ENCODE measurements around the gene CHRNE. TPM values are rescaled to one million over a fixed set of nuclear protein-coding genes. Genes with fewer than 3 reads are reported as not detected.
"Not testable (repeated sequence)": the region's sequence is repeated elsewhere in the genome, so short reads cannot be mapped to it uniquely, and the experiment has no call there.

CHRNE gene
- total and polyA plus RNA-seq, 12 donors = 0.30 to 7.2 (median 0.56) TPM; not detected in 2

GRCh38 chr17:4872786-4873185, 30.1 kb downstream of the CHRNE start:
- WGBS, 4 donors = 7 to 12% (median 10%) methylated on average over 8 of the region's 8 CpGs
- DNase-seq = peak in 6 of 7 donors; percentile 51 to 73 (median 66)
- Histone ChIP-seq H3K27ac (peak overlapping the region in 2 of 5 donors; percentile 19 to 45), H3K4me3 (no peak overlapping the region), H3K4me1 (replicated peaks in 1 of 2) (peaks cover 8 to 14% of the 10 kb centered on the region in 2 donors), H3K27me3 (no peaks in the 10 kb centered on the region), H3K36me3 (replicated peaks in 1 of 2) (no peaks in the 10 kb centered on the region), H3K9me3 (replicated peaks in 1 of 3) (no peaks in the 10 kb centered on the region)
- intact Hi-C loops (cut with DNase I) = no loop called here
- no peak for TF ChIP-seq CTCF (IDR thresholded peaks at IDR 0.05)
- no peak for TF ChIP-seq POLR2A (IDR thresholded peaks at IDR 0.05)

- TF ChIP-seq POLR2A (IDR thresholded peaks at IDR 0.05) = no peak
- no peak for TF ChIP-seq CTCF (IDR thresholded peaks at IDR 0.05)
- WGBS, 4 donors = 59 to 78% (median 69%) methylated on average over 2 of the region's 2 CpGs
- intact Hi-C loops (cut with DNase I) = no loop called here
Observed at GRCh38 chr17:4870855-4871254, 32.0 kb downstream of the CHRNE start.

GRCh38 chr17:4869058-4869998, 33.6 kb downstream of the CHRNE start:
- WGBS, 4 donors = 90 to 94% (median 92%) methylated on average over 22 of the region's 22 CpGs
- H3K27ac ChIP-seq; H3K36me3 ChIP-seq (replicated peaks in 1 of 2); DNase-seq; H3K4me3 ChIP-seq; H3K27me3 ChIP-seq; H3K9me3 ChIP-seq (replicated peaks in 1 of 3); intact Hi-C loops (cut with DNase I): not testable (repeated sequence)
- H3K4me1 ChIP-seq (replicated peaks in 1 of 2) = peaks cover 8 to 14% of the 10 kb centered on the region in 2 donors

More at GRCh38 chr17:4870855-4871254, 32.0 kb downstream of the CHRNE start:
- DNase-seq = no peak
- Histone ChIP-seq H3K27me3 (no peaks in the 10 kb centered on the region), H3K4me1 (replicated peaks in 1 of 2) (peaks cover 8 to 14% of the 10 kb centered on the region in 2 donors), H3K36me3 (replicated peaks in 1 of 2) (no peaks in the 10 kb centered on the region), H3K9me3 (replicated peaks in 1 of 3) (no peaks in the 10 kb centered on the region), H3K27ac (no peak overlapping the region), H3K4me3 (no peak overlapping the region)

- WGBS, 4 donors = 78 to 85% (median 84%) methylated on average over 5 of the region's 5 CpGs
- intact Hi-C loops (cut with DNase I) = not testable (repeated sequence)
Observed at GRCh38 chr17:4867535-4867934, 35.4 kb downstream of the CHRNE start.

GRCh38 chr17:4863321-4863720, 39.6 kb downstream of the CHRNE start:
- 68 to 94% (median 77%) methylated on average over 1 of the region's 1 CpG for WGBS, 4 donors
- H3K36me3 ChIP-seq (replicated peaks in 1 of 2) = no peaks in the 10 kb centered on the region
- H3K27me3 ChIP-seq = no peaks in the 10 kb centered on the region
- H3K9me3 ChIP-seq (replicated peaks in 1 of 3) = no peaks in the 10 kb centered on the region
- no peak overlapping the region for H3K4me3 ChIP-seq
- TF ChIP-seq POLR2A (IDR thresholded peaks at IDR 0.05) = no peak
- no peak for TF ChIP-seq CTCF (IDR thresholded peaks at IDR 0.05)
- DNase-seq = no peak
- H3K4me1 ChIP-seq (replicated peaks in 1 of 2) = peaks cover 9 to 11% of the 10 kb centered on the region in 2 donors
- intact Hi-C loops (cut with DNase I) = no loop called here
- H3K27ac ChIP-seq = no peak overlapping the region

More at GRCh38 chr17:4867535-4867934, 35.4 kb downstream of the CHRNE start:
- not testable (repeated sequence) for H3K9me3 ChIP-seq (replicated peaks in 1 of 3); H3K4me3 ChIP-seq; DNase-seq; H3K27me3 ChIP-seq; H3K27ac ChIP-seq; H3K36me3 ChIP-seq (replicated peaks in 1 of 2); H3K4me1 ChIP-seq (replicated peaks in 1 of 2)

Data from adrenal gland (tissue), 12 donors.